Kidney (tissue), 14 donors: ENCODE measurements around the gene CTXN2. TPM values are rescaled to one million over a fixed set of nuclear protein-coding genes. Genes with fewer than 3 reads are reported as not detected.

ENCODE experiments used
- DNase-seq, 5 donors: peaks; one replicate each; pipeline ENCODE4 v3.0.0-alpha.2; 2013 to 2020
- FAIRE-seq: peaks from 2 replicates; lab custom pipeline; 2012; peaks lifted over from hg19 to GRCh38; lab: Jason Lieb, UNC
- H3K27ac ChIP-seq, 2 donors: one replicate each; pipeline ENCODE4 v1.7.0; 2013; ENCODE audit warnings: low read depth in 2 of 2, low read length in 2 of 2, inconsistent platforms in 1 of 2
- H3K27me3 ChIP-seq: one replicate; pipeline ENCODE4 v1.7.1; 2013; ENCODE audit warnings: low read length, inconsistent platforms; ENCODE audit not compliant: control insufficient read depth, insufficient read depth
- H3K36me3 ChIP-seq, 3 donors: one replicate each; pipeline versions ENCODE4 v1.7.0 to v1.7.1; 2013; ENCODE audit warnings: low read length in 3 of 3, control low read depth in 1 of 3, inconsistent platforms in 1 of 3; ENCODE audit not compliant: insufficient read depth in 3 of 3, control insufficient read depth in 2 of 3
- H3K4me1 ChIP-seq, 3 donors: one replicate each; pipeline versions ENCODE4 v1.7.0 to v1.7.1; 2013; ENCODE audit warnings: low read length in 3 of 3, inconsistent platforms in 1 of 3, low read depth in 1 of 3; ENCODE audit not compliant: control insufficient read depth in 2 of 3, insufficient read depth in 2 of 3
- H3K4me3 ChIP-seq, 3 donors: one replicate each; pipeline versions ENCODE4 v1.7.0 to v1.8.1; 2013; ENCODE audit warnings: low read length in 3 of 3, control low read depth in 1 of 3, inconsistent platforms in 1 of 3
- H3K9ac ChIP-seq, 3 donors: one replicate each; pipeline versions ENCODE4 v1.7.0 to v1.7.1; 2013; ENCODE audit warnings: low read length in 3 of 3, control low read depth in 1 of 3, inconsistent platforms in 1 of 3
- H3K9me3 ChIP-seq, 3 donors: one replicate each; pipeline versions ENCODE4 v1.7.0 to v1.7.1; 2013; ENCODE audit warnings: low read length in 3 of 3, control low read depth in 1 of 3, inconsistent platforms in 1 of 3; ENCODE audit not compliant: control insufficient read depth in 2 of 3, insufficient read depth in 1 of 3
- intact Hi-C: fragments of 100-400 bp; cut with DNase I; formaldehyde crosslinking; loops from one replicate; pipeline ENCODE4 v1.11.1; 2022
- polyA plus RNA-seq: library from polyadenylated mRNA; stranded (reverse); fragments of 350-450 nt; fragmentation: Illumina TruSeq; extraction: RNeasy Lipid Tissue Mini Kit (QIAGEN cat#74804); gene quantifications from one replicate; pipeline ENCODE4 v1.2.3, GENCODE V29; 2014; ENCODE audit warnings: low read depth, low replicate concordance; ENCODE audit not compliant: insufficient read depth
- total RNA-seq: library from RNA; stranded (reverse); fragmentation: NEBNext Ultra II Directional; extraction: Animal tissue kit (Norgen Biotek cat#: 25700); gene quantifications from one replicate; pipeline ENCODE4 v1.2.1, GENCODE V29; 2021
- TF ChIP-seq, protein P1 (sequence below): IDR thresholded peaks from 3 replicates; pipeline ENCODE4 v1.5.1; 2012; ENCODE audit warnings: mild to moderate bottlenecking, moderate library complexity, borderline replicate concordance; ENCODE audit not compliant: insufficient read depth; ENCODE audit errors: extremely low read depth
- donor health status: control.
- donor health status: control.
- donor health status: control.
- donor health status: control.
- donor health status: control.
- donor health status: DM: yes; HTN: yes; CAD: no.
- donor health status: Normal renal cell carcinoma (clear cell type).

The CTXN2 gene
- total and polyA plus RNA-seq, 2 donors from 2014 or later, result 0.06 to 0.15 TPM

DNA sequence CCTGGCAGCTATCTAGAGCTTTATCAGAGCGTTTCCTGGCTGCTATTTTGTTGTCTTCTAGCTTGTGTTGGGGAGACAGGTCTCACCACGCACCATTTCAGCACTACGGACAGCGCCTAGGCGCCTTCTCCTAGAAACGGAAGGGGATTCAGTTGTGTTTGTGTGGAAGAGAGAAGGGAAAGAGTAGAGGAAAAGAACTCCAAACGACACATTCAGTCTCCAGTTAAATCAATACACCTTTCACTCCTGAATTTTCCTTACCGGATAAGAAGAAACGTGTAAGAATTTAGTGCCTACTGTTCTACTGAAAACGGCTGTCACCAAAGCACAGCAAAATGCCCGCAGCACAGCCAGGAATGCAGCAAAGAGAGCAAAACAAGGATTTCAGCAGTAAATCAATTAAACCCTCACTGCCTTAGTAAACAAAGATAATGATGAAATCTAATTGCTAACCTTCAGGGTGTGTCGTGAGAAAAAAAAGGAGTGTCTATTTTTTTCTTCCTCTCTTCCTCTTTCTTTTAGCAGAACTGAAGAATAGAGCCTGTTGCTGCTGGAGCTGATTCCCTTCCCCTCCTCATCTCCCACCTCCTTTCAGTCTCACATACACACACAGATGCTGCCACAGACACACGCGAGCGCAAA is 412 bp upstream of the CTXN2 start:
- DNase-seq, result peak; percentile 84 to 95 (median 92)
- H3K9me3 ChIP-seq, result no peaks in the 10 kb centered on the region

DNA sequence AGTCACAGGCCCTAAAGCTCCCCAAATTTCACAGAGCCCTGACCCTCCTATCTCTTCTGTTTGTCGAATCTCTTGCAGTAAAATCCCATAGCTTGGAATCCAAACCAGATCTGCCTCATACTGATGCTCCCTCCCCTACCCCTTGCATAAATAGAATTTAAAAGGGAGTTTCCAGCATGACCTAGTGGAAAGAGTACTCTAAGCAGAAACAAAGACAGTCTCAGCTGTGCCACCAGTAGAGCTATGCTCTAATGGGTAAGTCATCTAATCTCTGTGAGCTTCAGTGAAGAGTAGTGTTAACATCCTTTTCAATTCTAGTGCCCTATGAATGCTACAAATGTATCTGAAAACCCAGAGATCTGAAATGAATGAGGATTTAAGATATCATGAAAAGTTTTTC is 10.6 kb downstream of the CTXN2 start:
- Histone ChIP-seq H3K27ac (no peak overlapping the region), H3K27me3 (no peaks in the 10 kb centered on the region), H3K36me3 (no peaks in the 10 kb centered on the region), H3K4me1 (no peaks in the 10 kb centered on the region), H3K4me3 (no peak overlapping the region), H3K9me3 (no peaks in the 10 kb centered on the region), H3K9ac (no peak overlapping the region)
- TF ChIP-seq, protein P1, sequence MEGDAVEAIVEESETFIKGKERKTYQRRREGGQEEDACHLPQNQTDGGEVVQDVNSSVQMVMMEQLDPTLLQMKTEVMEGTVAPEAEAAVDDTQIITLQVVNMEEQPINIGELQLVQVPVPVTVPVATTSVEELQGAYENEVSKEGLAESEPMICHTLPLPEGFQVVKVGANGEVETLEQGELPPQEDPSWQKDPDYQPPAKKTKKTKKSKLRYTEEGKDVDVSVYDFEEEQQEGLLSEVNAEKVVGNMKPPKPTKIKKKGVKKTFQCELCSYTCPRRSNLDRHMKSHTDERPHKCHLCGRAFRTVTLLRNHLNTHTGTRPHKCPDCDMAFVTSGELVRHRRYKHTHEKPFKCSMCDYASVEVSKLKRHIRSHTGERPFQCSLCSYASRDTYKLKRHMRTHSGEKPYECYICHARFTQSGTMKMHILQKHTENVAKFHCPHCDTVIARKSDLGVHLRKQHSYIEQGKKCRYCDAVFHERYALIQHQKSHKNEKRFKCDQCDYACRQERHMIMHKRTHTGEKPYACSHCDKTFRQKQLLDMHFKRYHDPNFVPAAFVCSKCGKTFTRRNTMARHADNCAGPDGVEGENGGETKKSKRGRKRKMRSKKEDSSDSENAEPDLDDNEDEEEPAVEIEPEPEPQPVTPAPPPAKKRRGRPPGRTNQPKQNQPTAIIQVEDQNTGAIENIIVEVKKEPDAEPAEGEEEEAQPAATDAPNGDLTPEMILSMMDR, result no peak
- FAIRE-seq (no peak), DNase-seq (no peak)
- intact Hi-C loops, result no loop called here

More for the DNA sequence above, 412 bp upstream of the CTXN2 start:
- Histone ChIP-seq H3K4me3 (peak overlapping the region in 1 of 3 donors; percentile 12), H3K4me1 (no peaks in the 10 kb centered on the region), H3K9ac (no peak overlapping the region), H3K27ac (no peak overlapping the region), H3K36me3 (no peaks in the 10 kb centered on the region), H3K27me3 (no peaks in the 10 kb centered on the region)
- peak; percentile 37 for FAIRE-seq
- TF ChIP-seq, protein P1, result no peak
- intact Hi-C loops, result no loop called here

DNA sequence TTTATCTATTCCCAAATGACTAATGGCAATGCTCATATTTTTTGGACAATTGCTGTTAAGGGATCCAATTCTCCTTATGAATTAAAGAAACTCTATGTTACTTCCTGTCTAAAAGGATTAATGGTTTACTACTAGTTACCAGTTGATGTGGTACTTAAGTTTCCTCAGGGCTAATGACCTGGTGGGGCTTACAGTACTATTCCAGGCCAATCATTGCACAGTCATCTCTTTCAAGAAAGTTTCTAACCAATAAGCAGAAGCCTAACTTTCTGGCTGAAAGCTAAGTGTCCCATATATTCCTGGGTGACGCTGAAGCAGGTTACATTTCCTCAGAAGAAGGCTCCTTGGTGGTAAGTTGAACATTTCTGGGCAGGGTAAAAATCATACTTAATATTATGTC is 14.5 kb downstream of the CTXN2 start, which contains the start of gene SLC12A1:
SLC12A1 (plus strand) TSS at position 322 of the 400 bp plus-strand sequence. CDS start 1,418 bp downstream, outside the sequence.
- DNase-seq (peak in 1 of 5 donors; percentile 24), FAIRE-seq (peak; percentile 15)
- Histone ChIP-seq H3K36me3 (peaks cover 0 to 10% (median 0%) of the 10 kb centered on the region in 3 donors), H3K9ac (peak within 1 kb of the TSS in 1 of 3 donors; percentile 83), H3K27ac (peak within 1 kb of the TSS in 1 of 2 donors; percentile 36), H3K9me3 (no peaks in the 10 kb centered on the region), H3K4me1 (no peaks in the 10 kb centered on the region), H3K27me3 (no peaks in the 10 kb centered on the region), H3K4me3 (peak within 1 kb of the TSS in 2 of 3 donors; percentile 12 to 68)
- intact Hi-C loops, result no loop called here
- TF ChIP-seq, protein P1, result no peak
